HepG2 (cell line): ENCODE data around the gene CSDE1. TPM values are rescaled to one million over a fixed set of nuclear protein-coding genes. Genes with fewer than 3 reads are reported as not detected.
A peak's percentile ranks its signal among the peaks of the same experiment; 100 is the strongest.

Experiments
- AGO2 ChIP-seq: fragments of 200-400 bp; formaldehyde crosslinking; optimal IDR thresholded peaks from 2 replicates; pipeline ENCODE3; 2017; ENCODE audit warnings: mild to moderate bottlenecking, low read depth, low read length, moderate library complexity
- ATAD3A ChIP-seq: sonication (generic); formaldehyde crosslinking; IDR thresholded peaks from 2 replicates; pipeline ENCODE4 v1.4.0; 2020; ENCODE audit warnings: missing genetic modification reagents
- CBX2 ChIP-seq, 2 experiments: fragments of 200-600 bp in 1 of 2; sonication (generic); formaldehyde crosslinking in 1 of 2; IDR thresholded peaks; 2 replicates each; pipeline versions ENCODE4 v1.7.0 to v1.8.1; 2018 to 2022; ENCODE audit warnings: low read depth in 2 of 2, low read length in 1 of 2, mild to moderate bottlenecking in 1 of 2, missing genetic modification reagents in 1 of 2
- DPF2 ChIP-seq: sonication (generic); formaldehyde crosslinking; IDR thresholded peaks from 2 replicates; pipeline ENCODE4 v1.4.0; 2020; ENCODE audit warnings: mild to moderate bottlenecking, low read depth, missing genetic modification reagents, borderline replicate concordance
- FOXP4 ChIP-seq: sonication (generic); formaldehyde crosslinking; IDR thresholded peaks from 2 replicates; pipeline ENCODE4 v1.4.0; 2020; ENCODE audit warnings: missing genetic modification reagents
- HNF4G ChIP-seq, 2 experiments: sonication (generic) in 1 of 2; formaldehyde crosslinking in 1 of 2; IDR thresholded peaks; 2 replicates each; pipeline versions ENCODE4 v1.4.0 to v1.6.1; 2011 to 2020; ENCODE audit warnings: borderline replicate concordance in 2 of 2, low read depth in 2 of 2, mild to moderate bottlenecking in 2 of 2, low read length in 1 of 2, missing genetic modification reagents in 1 of 2, moderate library complexity in 1 of 2
- MATR3 ChIP-seq: sonication (generic); formaldehyde crosslinking; IDR thresholded peaks from 2 replicates; pipeline ENCODE4 v1.4.0; 2020; ENCODE audit warnings: missing genetic modification reagents
- MLLT10 ChIP-seq: sonication (generic); formaldehyde crosslinking; IDR thresholded peaks from 2 replicates; pipeline ENCODE4 v1.4.0; 2020; ENCODE audit warnings: missing genetic modification reagents
- MXD1 ChIP-seq: sonication (generic); formaldehyde crosslinking; IDR thresholded peaks from 2 replicates; pipeline ENCODE4 v1.4.0; 2020; ENCODE audit warnings: mild to moderate bottlenecking, missing genetic modification reagents
- NR2F1 ChIP-seq, 2 experiments: fragments of 450-650 bp in 1 of 2; formaldehyde crosslinking in 1 of 2; IDR thresholded peaks; 2 replicates each; pipeline versions ENCODE4 v1.5.0 to v1.6.1; 2016 to 2020; ENCODE audit warnings: mild to moderate bottlenecking in 1 of 2, missing compliant biosample characterization in 1 of 2, missing genetic modification reagents in 1 of 2, moderate library complexity in 1 of 2
- NRL ChIP-seq: sonication (generic); formaldehyde crosslinking; IDR thresholded peaks from 2 replicates; pipeline ENCODE4 v1.5.0; 2020; ENCODE audit warnings: missing genetic modification reagents, mild to moderate bottlenecking, moderate library complexity, borderline replicate concordance
- RBAK ChIP-seq: sonication (generic); formaldehyde crosslinking; IDR thresholded peaks from 2 replicates; pipeline ENCODE4 v1.5.1; 2020; ENCODE audit warnings: mild to moderate bottlenecking, missing genetic modification reagents
- TCF7L2 ChIP-seq: IDR thresholded peaks from 2 replicates; pipeline ENCODE4 v1.6.1; 2011; ENCODE audit warnings: mild to moderate bottlenecking, low read depth, low read length, moderate library complexity
- YEATS4 ChIP-seq: sonication (generic); formaldehyde crosslinking; IDR thresholded peaks from 2 replicates; pipeline ENCODE4 v1.4.0; 2020; ENCODE audit warnings: missing genetic modification reagents, borderline replicate concordance
- ZIK1 ChIP-seq: sonication (generic); formaldehyde crosslinking; IDR thresholded peaks from 2 replicates; pipeline ENCODE4 v1.5.0; 2020; ENCODE audit warnings: mild to moderate bottlenecking, low read depth, missing genetic modification reagents, borderline replicate concordance
- ZNF446 ChIP-seq: sonication (generic); formaldehyde crosslinking; IDR thresholded peaks from 2 replicates; pipeline ENCODE4 v1.5.0; 2020; ENCODE audit warnings: mild to moderate bottlenecking, missing genetic modification reagents
- ZNF543 ChIP-seq: sonication (generic); formaldehyde crosslinking; IDR thresholded peaks from 2 replicates; pipeline ENCODE4 v1.4.0; 2020; ENCODE audit warnings: mild to moderate bottlenecking, missing genetic modification reagents
- ZNF616 ChIP-seq: sonication (generic); formaldehyde crosslinking; IDR thresholded peaks from 2 replicates; pipeline ENCODE4 v1.5.0; 2020; ENCODE audit warnings: low read depth, mild to moderate bottlenecking, missing genetic modification reagents
- ZNF703 ChIP-seq: sonication (generic); formaldehyde crosslinking; IDR thresholded peaks from 2 replicates; pipeline ENCODE4 v1.5.1; 2020; ENCODE audit warnings: missing genetic modification reagents, mild to moderate bottlenecking, moderate library complexity, borderline replicate concordance
- ZNF790 ChIP-seq: sonication (generic); formaldehyde crosslinking; IDR thresholded peaks from 2 replicates; pipeline ENCODE4 v1.8.0; 2022; ENCODE audit warnings: missing genetic modification reagents, mild to moderate bottlenecking, borderline replicate concordance
- ZSCAN21 ChIP-seq: sonication (generic); formaldehyde crosslinking; IDR thresholded peaks from 2 replicates; pipeline ENCODE4 v1.8.0; 2022; ENCODE audit warnings: mild to moderate bottlenecking, missing genetic modification reagents, moderate library complexity, borderline replicate concordance
- polyA plus RNA-seq, 8 experiments: library from polyadenylated mRNA; depleted of rRNA in 3 of 8; stranded (reverse) in 7 of 8; unstranded in 1 of 8; fragments of >200 nt; fragmentation: Illumina TruSeq in 4 of 8; extraction: Trizol in 4 of 8; gene quantifications; 2 replicates each; pipeline versions ENCODE4 v1.2.1 to v1.2.3, GENCODE V29; 2011 to 2016; ENCODE audit warnings: low read depth in 4 of 8, missing spikeins in 1 of 8, mixed read lengths in 1 of 8; ENCODE audit not compliant: insufficient read depth in 1 of 8
- total RNA-seq, 5 experiments: library from RNA; depleted of rRNA; stranded (reverse); fragments of >200 nt; fragmentation: Illumina TruSeq; extraction: Trizol; gene quantifications; 2 replicates each; pipeline ENCODE4 v1.2.3, GENCODE V29; 2016; ENCODE audit warnings: low read depth in 1 of 5
- TF ChIP-seq, protein P1 (sequence below): IDR thresholded peaks from 2 replicates; pipeline ENCODE4 v1.6.1; 2018; ENCODE audit warnings: missing genetic modification reagents, mild to moderate bottlenecking, missing compliant biosample characterization
- TF ChIP-seq, protein P2 (sequence below): fragments of 450-650 bp; IDR thresholded peaks from 2 replicates; pipeline ENCODE4 v1.6.1; 2016

The CSDE1 gene
- total and polyA plus RNA-seq, 2 of the 13 experiments (the other 11 are each of a cell fraction or from before 2014, with no cell fraction given), result 150 to 313 TPM

DNA sequence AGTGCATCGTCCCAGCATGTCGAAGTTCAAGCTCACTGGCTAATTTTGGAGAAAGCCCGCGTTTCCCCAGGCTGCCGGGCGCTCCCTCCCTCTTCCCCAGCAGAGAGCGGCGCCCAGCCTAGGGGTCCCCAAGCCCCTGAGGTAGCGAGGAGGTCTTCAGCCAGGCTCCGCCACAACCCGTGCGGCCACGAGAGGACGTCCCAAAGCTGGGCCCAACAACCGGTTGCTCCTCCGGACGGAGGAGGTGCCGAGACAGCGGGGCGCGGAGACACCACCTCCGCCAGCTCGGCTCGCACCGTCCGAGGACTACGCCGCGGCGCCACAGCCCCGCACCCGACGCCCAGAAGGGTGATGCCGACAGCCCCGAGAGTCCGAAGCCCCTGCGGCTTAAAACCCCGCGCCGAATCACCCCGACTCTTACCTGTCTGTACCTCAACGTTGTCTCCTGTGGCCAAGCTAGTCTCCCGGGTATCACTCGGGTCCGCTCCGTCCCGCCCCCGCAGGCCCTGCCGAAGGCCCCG, 88.2 kb downstream of the CSDE1 start, which contains the start of gene DENND2C (continued):
- TF ChIP-seq RBAK (no peak), CBX2 (IDR thresholded peaks at IDR 0.05; ENCODE audit: low read depth, low read length) (no peak), CBX2 (CRISPR knock-in tag; IDR thresholded peaks at IDR 0.05; ENCODE audit: low read depth) (no peak), HNF4G (IDR thresholded peaks at IDR 0.05; ENCODE audit: borderline replicate concordance, low read depth, low read length) (no peak), HNF4G (CRISPR knock-in tag; IDR thresholded peaks at IDR 0.05; ENCODE audit: borderline replicate concordance, low read depth) (0 out of 2 replicates have a peak, but pooled peaks have one; percentile 18), TCF7L2 (no peak), MATR3 (no peak), ZNF616 (peak; percentile 54; the same call in 1 of the 2 replicates), NRL (CRISPR knock-in tag) (no peak), YEATS4 (0 out of 2 replicates have a peak, but pooled peaks have one; percentile 7), MXD1 (no peak), ZNF703 (CRISPR knock-in tag) (no peak), MLLT10 (no peak), AGO2 (no peak), ZSCAN21 (peak; percentile 67; the same call in 1 of the 2 replicates), ZNF790 (CRISPR knock-in tag) (0 out of 2 replicates have a peak, but pooled peaks have one; percentile 44), DPF2 (CRISPR knock-in tag) (no peak), ZIK1 (CRISPR knock-in tag) (0 out of 2 replicates have a peak, but pooled peaks have one; percentile 24), ZNF446 (CRISPR knock-in tag) (peak; percentile 38; the same call in 1 of the 2 replicates), FOXP4 (no peak), ATAD3A (no peak), ZNF543 (CRISPR knock-in tag) (0 out of 2 replicates have a peak, but pooled peaks have one; percentile 35), NR2F1 (CRISPR knock-in tag; IDR thresholded peaks at IDR 0.05) (no peak)
- TF ChIP-seq, protein P1, sequence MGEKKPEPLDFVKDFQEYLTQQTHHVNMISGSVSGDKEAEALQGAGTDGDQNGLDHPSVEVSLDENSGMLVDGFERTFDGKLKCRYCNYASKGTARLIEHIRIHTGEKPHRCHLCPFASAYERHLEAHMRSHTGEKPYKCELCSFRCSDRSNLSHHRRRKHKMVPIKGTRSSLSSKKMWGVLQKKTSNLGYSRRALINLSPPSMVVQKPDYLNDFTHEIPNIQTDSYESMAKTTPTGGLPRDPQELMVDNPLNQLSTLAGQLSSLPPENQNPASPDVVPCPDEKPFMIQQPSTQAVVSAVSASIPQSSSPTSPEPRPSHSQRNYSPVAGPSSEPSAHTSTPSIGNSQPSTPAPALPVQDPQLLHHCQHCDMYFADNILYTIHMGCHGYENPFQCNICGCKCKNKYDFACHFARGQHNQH (CRISPR knock-in tag), result 0 out of 2 replicates have a peak, but pooled peaks have one; percentile 2
- TF ChIP-seq, protein P2, sequence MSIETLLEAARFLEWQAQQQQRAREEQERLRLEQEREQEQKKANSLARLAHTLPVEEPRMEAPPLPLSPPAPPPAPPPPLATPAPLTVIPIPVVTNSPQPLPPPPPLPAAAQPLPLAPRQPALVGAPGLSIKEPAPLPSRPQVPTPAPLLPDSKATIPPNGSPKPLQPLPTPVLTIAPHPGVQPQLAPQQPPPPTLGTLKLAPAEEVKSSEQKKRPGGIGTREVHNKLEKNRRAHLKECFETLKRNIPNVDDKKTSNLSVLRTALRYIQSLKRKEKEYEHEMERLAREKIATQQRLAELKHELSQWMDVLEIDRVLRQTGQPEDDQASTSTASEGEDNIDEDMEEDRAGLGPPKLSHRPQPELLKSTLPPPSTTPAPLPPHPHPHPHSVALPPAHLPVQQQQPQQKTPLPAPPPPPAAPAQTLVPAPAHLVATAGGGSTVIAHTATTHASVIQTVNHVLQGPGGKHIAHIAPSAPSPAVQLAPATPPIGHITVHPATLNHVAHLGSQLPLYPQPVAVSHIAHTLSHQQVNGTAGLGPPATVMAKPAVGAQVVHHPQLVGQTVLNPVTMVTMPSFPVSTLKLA, result no peak
